Subcutaneous abdominal adipose tissue (tissue), 5 donors: ENCODE data around the gene PPM1F.

Experiments used
- H3K27ac ChIP-seq: one replicate; pipeline ENCODE4 v1.7.0; 2013; ENCODE audit warnings: low read depth, mild to moderate bottlenecking, inconsistent platforms, low read length, moderate library complexity
- H3K27me3 ChIP-seq, 5 donors: one replicate each; pipeline ENCODE4 v1.7.0; 2013; ENCODE audit warnings: low read length in 5 of 5, inconsistent platforms in 1 of 5; ENCODE audit not compliant: control insufficient read depth in 5 of 5, insufficient read depth in 4 of 5
- H3K36me3 ChIP-seq, 5 donors: one replicate each; pipeline ENCODE4 v1.7.0; 2013; ENCODE audit warnings: low read length in 5 of 5; ENCODE audit not compliant: control insufficient read depth in 5 of 5, insufficient read depth in 5 of 5
- H3K4me1 ChIP-seq, 5 donors: one replicate each; pipeline ENCODE4 v1.7.0; 2013; ENCODE audit warnings: low read length in 5 of 5, mild to moderate bottlenecking in 3 of 5, moderate library complexity in 1 of 5; ENCODE audit not compliant: control insufficient read depth in 5 of 5, insufficient read depth in 5 of 5
- H3K4me3 ChIP-seq, 5 donors: one replicate each; pipeline ENCODE4 v1.7.0; 2013; ENCODE audit warnings: low read length in 5 of 5, low read depth in 1 of 5
- H3K9ac ChIP-seq, 5 donors: one replicate each; pipeline ENCODE4 v1.7.0; 2013; ENCODE audit warnings: low read length in 5 of 5, mild to moderate bottlenecking in 4 of 5, moderate library complexity in 3 of 5
- H3K9me3 ChIP-seq, 5 donors: one replicate each; pipeline ENCODE4 v1.7.0; 2013; ENCODE audit warnings: low read length in 5 of 5; ENCODE audit not compliant: control insufficient read depth in 5 of 5
- donor health status: healthy.
- donor health status: healthy.
- donor health status: healthy.
- donor health status: healthy.
- donor health status: healthy.

The PPM1F gene, protein sequence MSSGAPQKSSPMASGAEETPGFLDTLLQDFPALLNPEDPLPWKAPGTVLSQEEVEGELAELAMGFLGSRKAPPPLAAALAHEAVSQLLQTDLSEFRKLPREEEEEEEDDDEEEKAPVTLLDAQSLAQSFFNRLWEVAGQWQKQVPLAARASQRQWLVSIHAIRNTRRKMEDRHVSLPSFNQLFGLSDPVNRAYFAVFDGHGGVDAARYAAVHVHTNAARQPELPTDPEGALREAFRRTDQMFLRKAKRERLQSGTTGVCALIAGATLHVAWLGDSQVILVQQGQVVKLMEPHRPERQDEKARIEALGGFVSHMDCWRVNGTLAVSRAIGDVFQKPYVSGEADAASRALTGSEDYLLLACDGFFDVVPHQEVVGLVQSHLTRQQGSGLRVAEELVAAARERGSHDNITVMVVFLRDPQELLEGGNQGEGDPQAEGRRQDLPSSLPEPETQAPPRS

DNA sequence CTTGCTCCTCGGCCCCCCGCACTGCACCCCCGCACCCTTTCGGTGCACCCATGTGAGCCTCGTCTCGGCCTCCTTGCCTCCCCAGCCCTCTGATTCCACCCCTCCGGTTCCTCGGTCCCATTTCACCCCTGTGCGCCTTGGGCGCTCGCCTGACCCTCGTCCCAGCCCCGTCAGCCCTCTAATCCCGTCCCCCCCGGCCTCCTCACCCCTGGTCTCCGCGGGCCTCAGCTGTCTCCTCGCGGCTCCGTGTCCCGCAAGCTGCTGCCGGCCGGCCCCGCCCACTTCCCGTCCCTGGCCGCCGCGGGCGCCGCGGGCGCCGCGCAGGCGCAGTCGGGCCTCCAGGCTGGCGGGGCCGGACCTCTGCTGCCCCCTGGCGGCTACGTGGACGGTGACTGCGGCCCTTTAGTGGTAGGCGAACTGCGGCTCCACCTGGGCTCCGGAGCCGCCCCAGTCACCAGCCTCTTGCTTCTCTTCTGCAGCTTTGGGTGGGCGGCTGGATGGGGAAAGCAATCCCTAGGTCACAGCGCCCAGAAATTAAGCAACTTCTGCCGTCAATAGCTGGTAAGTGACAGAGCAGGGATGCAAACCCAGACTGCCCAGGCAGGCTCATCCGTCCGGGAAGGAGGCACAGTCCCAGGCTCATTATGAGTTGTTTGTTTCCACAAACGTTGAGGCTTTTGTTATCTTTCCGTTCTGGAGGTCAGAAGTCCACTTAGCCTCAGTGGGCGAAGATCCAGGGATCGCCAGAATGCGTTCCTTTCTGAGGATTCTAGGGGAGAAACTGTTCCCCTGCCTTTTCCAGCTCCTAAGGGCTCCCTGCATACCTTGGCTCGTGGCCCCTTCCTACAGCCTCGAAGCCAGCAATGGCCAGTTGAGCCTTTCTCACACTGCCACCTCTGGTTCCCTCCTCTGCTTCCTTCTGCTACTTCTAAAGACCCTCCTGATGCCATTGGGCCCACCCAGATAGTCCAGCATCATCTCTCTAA is at the start of gene PPM1F:
PPM1F (minus strand) TSS at position 263 of the 986 bp plus-strand sequence. CDS start 6,800 bp downstream, outside the sequence.
- H3K4me1 ChIP-seq = peaks cover 7 to 44% (median 32%) of the 10 kb centered on the region in 5 donors
- H3K9ac ChIP-seq = peak within 1 kb of the TSS; percentile 63 to 93 (median 73)
- no peaks in the 10 kb centered on the region for H3K27me3 ChIP-seq
- H3K4me3 ChIP-seq = peak within 1 kb of the TSS; percentile 51 to 84 (median 73)
- H3K36me3 ChIP-seq = peaks cover 0 to 3% (median under 1%) of the 10 kb centered on the region in 5 donors
- no peaks in the 10 kb centered on the region for H3K9me3 ChIP-seq
- peak within 1 kb of the TSS; percentile 74 for H3K27ac ChIP-seq

- peaks cover 0 to 2% (median 0%) of the 10 kb centered on the region in 5 donors for H3K27me3 ChIP-seq
- H3K4me3 ChIP-seq = no peak overlapping the region
- H3K4me1 ChIP-seq = no peaks in the 10 kb centered on the region
- H3K9me3 ChIP-seq = no peaks in the 10 kb centered on the region
- H3K36me3 ChIP-seq = no peaks in the 10 kb centered on the region
- H3K27ac ChIP-seq = no peak overlapping the region
- no peak overlapping the region for H3K9ac ChIP-seq
These were observed 49.2 kb upstream of the PPM1F start for GRCh38 chr22:22001664-22002525.

DNA sequence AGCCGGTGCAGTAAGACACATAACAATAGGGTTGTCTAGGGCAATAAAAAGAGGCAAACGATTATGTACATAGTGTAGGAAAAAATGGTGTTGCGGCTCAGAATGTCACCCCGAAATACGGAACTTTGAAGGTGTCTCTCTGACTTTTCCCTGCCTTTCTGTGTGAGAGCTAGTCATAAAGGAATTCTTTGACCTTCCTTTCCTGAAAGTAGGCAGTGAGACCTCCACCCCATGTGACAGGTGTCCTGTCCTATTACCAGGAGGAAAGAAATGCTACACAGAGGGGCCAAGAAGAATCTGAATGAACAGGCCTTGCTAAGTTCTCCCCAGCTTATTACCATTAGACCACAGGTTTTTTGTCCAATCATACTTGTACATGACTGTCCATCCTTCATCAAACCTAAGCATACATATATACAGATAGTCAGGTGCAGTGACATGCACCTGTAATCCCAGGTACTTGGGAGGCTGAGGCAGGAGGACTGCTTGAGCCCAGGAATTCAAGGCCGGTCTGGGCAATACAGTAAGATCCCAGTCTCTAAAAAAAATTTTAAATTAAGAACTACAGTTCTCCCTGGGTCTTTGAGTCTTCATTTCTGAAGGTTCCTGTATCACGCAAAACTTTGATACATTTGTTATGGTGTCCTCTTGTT is 46.1 kb upstream of the PPM1F start:
- no peak overlapping the region for H3K4me3 ChIP-seq
- H3K9ac ChIP-seq = no peak overlapping the region
- H3K27ac ChIP-seq = no peak overlapping the region
- H3K4me1 ChIP-seq = no peaks in the 10 kb centered on the region
- no peaks in the 10 kb centered on the region for H3K36me3 ChIP-seq
- peaks cover 0 to 2% (median 0%) of the 10 kb centered on the region in 5 donors for H3K27me3 ChIP-seq
- H3K9me3 ChIP-seq = no peaks in the 10 kb centered on the region

DNA sequence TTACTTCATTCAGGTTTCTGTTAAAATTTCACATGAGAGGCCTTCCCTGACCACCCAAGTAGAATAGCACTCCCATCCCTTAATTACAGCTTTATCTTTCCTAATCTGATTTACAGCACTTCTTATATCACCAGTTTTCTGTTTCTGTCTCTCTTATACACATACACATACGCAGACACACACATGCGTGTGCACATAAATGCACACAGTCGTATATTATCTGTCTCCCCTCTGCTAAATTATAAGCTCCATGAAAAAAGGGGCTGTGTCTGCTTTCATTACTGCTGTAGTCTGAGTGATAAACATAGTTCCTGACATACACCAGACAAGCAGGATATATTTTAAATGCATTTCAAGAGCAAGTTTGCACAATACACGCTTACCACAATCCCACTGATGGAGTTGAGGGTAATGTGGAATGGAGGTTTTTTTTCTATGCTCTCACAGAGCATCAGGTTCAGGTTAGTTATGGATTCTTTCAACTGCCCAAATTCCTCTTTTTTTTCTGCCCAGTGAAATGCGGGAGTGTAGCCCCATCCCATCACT is 43.6 kb upstream of the PPM1F start:
- Histone ChIP-seq H3K9ac (no peak overlapping the region), H3K9me3 (no peaks in the 10 kb centered on the region), H3K27ac (no peak overlapping the region), H3K4me1 (no peaks in the 10 kb centered on the region), H3K36me3 (no peaks in the 10 kb centered on the region), H3K4me3 (no peak overlapping the region), H3K27me3 (peaks cover 0 to 3% (median under 1%) of the 10 kb centered on the region in 5 donors)

- Histone ChIP-seq H3K9me3 (no peaks in the 10 kb centered on the region), H3K9ac (no peak overlapping the region), H3K4me1 (no peaks in the 10 kb centered on the region), H3K27me3 (peaks cover 0 to 5% (median 2%) of the 10 kb centered on the region in 5 donors), H3K4me3 (no peak overlapping the region), H3K27ac (no peak overlapping the region), H3K36me3 (no peaks in the 10 kb centered on the region)
These were observed 43.0 kb upstream of the PPM1F start for GRCh38 chr22:21995660-21996059.

DNA sequence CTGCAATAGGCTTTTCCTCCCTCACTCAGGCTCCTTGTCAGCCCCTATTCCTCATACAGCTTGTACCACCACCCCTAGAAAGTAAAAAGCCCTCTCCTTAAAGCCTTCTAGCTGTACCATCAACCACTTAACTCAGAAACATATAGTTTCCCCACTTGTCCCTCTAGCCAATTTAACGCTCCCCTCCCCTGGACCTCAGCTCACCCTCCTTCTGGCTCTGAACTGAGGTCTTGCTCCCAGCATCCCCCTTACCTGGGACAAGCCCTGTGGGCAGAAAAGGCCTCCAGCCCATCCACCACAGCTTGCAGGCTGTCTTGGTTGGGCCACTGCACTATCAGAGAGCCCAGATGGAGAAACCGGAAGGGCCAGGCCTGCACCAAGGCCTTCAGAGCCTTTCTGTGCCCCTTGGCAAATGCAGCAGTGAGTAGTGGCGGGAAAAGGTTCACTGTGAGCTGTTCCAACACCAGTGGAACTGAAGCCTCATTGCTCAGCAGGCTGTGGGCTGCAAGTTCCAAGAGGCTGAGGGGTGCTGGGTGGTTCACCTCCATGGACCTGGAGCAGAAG is 42.3 kb upstream of the PPM1F start:
- H3K27ac ChIP-seq = no peak overlapping the region
- no peaks in the 10 kb centered on the region for H3K9me3 ChIP-seq

GRCh38 chr22:21992593-21993237 is 40.1 kb upstream of the PPM1F start:
- H3K9me3 ChIP-seq = no peaks in the 10 kb centered on the region
- H3K27me3 ChIP-seq = peaks cover 0 to 10% (median 3%) of the 10 kb centered on the region in 5 donors
- H3K9ac ChIP-seq = no peak overlapping the region
- H3K4me1 ChIP-seq = no peaks in the 10 kb centered on the region
- H3K27ac ChIP-seq = no peak overlapping the region
- H3K36me3 ChIP-seq = no peaks in the 10 kb centered on the region
- H3K4me3 ChIP-seq = no peak overlapping the region

More for the DNA sequence above, 42.3 kb upstream of the PPM1F start:
- Histone ChIP-seq H3K9ac (no peak overlapping the region), H3K4me3 (no peak overlapping the region), H3K27me3 (peaks cover 0 to 6% (median 2%) of the 10 kb centered on the region in 5 donors), H3K4me1 (no peaks in the 10 kb centered on the region), H3K36me3 (no peaks in the 10 kb centered on the region)

GRCh38 chr22:21991774-21992173 is 39.1 kb upstream of the PPM1F start:
- Histone ChIP-seq H3K36me3 (no peaks in the 10 kb centered on the region), H3K4me1 (no peaks in the 10 kb centered on the region), H3K9ac (no peak overlapping the region), H3K9me3 (no peaks in the 10 kb centered on the region), H3K27ac (no peak overlapping the region), H3K27me3 (peaks cover 0 to 10% (median 3%) of the 10 kb centered on the region in 5 donors), H3K4me3 (no peak overlapping the region)
